Measurements from ENCODE around the gene TEKTIP1.

- no peak for TF ChIP-seq EZH2 (IDR thresholded peaks at IDR 0.05; ENCODE audit: borderline replicate concordance, insufficient read depth, low read depth, low read length, poor library complexity, severe bottlenecking)
- no peak for TF ChIP-seq CTCF (IDR thresholded peaks at IDR 0.05)
Observed at GRCh38 chr19:3537101-3537437, 1.9 kb upstream of the TEKTIP1 start.

Measured in B cell (primary cell).